MCF 10A (cell line): Measurements from ENCODE around the gene RGS14. TPM values are rescaled to one million over a fixed set of nuclear protein-coding genes. Genes with fewer than 3 reads are reported as not detected.

Source experiments
- BruUV-seq: library from RNA; stranded (reverse); fragments of 400-500 nt; replicated peaks from 2 replicates; lab custom pipeline; 2021; lab: Mats Ljungman, UMichigan
- CTCF ChIA-PET: fragments of 300-600 bp; sonication (Branson Sonifier 250); formaldehyde crosslinking; extraction: SDS; loops from one replicate; lab custom pipeline; 2021; ENCODE audit warnings: antibody characterized with exemption, inconsistent platforms; lab: Yijun Ruan, JAX
- POLR2A ChIA-PET: fragments of 300-600, 350-650 bp; sonication (Branson Sonifier 250); formaldehyde crosslinking; extraction: SDS; loops from one replicate; lab custom pipeline; 2020; ENCODE audit warnings: antibody characterized with exemption, inconsistent platforms; lab: Yijun Ruan, JAX
- DNase-seq: peaks from one replicate; pipeline ENCODE4 v3.0.0-alpha.2; 2018; ENCODE audit not compliant: unreplicated experiment
- H3K27ac Mint-ChIP-seq: one replicate; pipeline ENCODE4 v1.8.0; 2022; ENCODE audit warnings: mild to moderate bottlenecking, low read depth, mixed read lengths; ENCODE audit not compliant: unreplicated experiment
- H3K27me3 Mint-ChIP-seq: one replicate; pipeline ENCODE4 v1.8.0; 2022; ENCODE audit warnings: mixed read lengths; ENCODE audit not compliant: insufficient read depth, unreplicated experiment
- H3K36me3 Mint-ChIP-seq: one replicate; pipeline ENCODE4 v1.8.0; 2022; ENCODE audit warnings: mild to moderate bottlenecking, moderate library complexity, mixed read lengths; ENCODE audit not compliant: insufficient read depth, unreplicated experiment
- H3K4me1 Mint-ChIP-seq: one replicate; pipeline ENCODE4 v1.8.0; 2022; ENCODE audit warnings: mixed read lengths; ENCODE audit not compliant: insufficient read depth, unreplicated experiment
- H3K4me3 Mint-ChIP-seq: one replicate; pipeline ENCODE4 v1.8.0; 2022; ENCODE audit warnings: mild to moderate bottlenecking, moderate library complexity, mixed read lengths; ENCODE audit not compliant: unreplicated experiment
- H3K9me3 Mint-ChIP-seq: one replicate; pipeline ENCODE4 v1.8.0; 2022; ENCODE audit warnings: mixed read lengths; ENCODE audit not compliant: unreplicated experiment
- CTCF ChIP-seq: fragments of 200-600 bp; IDR thresholded peaks from one replicate; pipeline ENCODE4 v1.8.0; 2022; ENCODE audit warnings: antibody characterized with exemption, mild to moderate bottlenecking; ENCODE audit not compliant: unreplicated experiment
- intact Hi-C: fragments of 100-400 bp; cut with micrococcal nuclease; formaldehyde crosslinking; loops from 2 replicates; pipeline ENCODE4 v1.14.1; 2022
- total RNA-seq: library from RNA; stranded (reverse); gene quantifications from 2 replicates; pipeline ENCODE4 v1.2.3, GENCODE V29; 2022

The RGS14 gene
- total RNA-seq, 1 experiment from 2014 or later, result 7.8 TPM

DNA sequence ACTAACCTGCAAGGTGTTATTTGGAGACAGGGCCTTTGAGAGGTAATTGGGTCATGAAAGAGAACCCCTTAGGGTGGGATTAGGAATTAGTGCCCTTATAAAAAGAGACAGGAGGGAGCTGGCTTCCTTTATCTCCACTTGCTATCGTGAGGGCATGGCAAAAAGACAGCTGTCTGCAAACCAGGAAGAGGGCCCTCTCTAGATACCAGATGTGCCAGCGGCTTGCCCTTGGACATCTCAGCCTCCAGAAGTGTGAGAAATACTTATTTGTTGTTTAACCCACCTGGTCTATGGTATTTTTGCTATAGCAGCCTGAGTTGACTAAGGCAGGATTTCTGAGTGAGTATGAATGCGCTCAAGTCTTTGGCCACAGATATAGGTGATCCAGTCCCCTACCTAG, 978 bp upstream of the RGS14 start:
- Mint-ChIP-seq H3K9me3 (no peaks in the 10 kb centered on the region), H3K36me3 (no peaks in the 10 kb centered on the region), H3K4me1 (peaks cover 18% of the 10 kb centered on the region), H3K27ac (no peak overlapping the region), H3K4me3 (no peak overlapping the region), H3K27me3 (no peaks in the 10 kb centered on the region)
- POLR2A ChIA-PET, result interaction anchor here (2.0 kb wide), 1 partner anchor 32 kb away, joined by 5 read pairs; no protein-coding TSS in a partner anchor
- no peak for TF ChIP-seq CTCF
- CTCF ChIA-PET, result interaction anchor here (0.6 to 1.5 kb wide), 3 partner anchors 10 to 34 kb away, joined by 3 read pairs; no protein-coding TSS in a partner anchor
- no TSS peak for BruUV-seq
- intact Hi-C loops, result no loop called here
- DNase-seq, result no peak

DNA sequence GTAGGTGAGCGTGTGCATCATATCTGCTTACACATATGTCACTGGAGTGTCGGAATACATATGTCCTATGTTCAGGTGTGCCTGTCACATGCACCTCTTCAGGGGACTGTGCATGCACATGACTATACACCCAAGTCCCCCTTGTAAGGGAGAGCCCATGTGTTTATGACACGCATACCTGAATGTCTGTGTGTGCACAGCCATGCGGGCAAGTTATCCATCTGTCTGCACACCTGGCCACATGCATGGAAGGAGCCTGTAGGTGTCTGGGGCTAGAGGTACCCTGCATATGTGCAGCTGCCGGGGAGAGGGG, 622 bp upstream of the RGS14 start:
- H3K4me3 Mint-ChIP-seq, result peak overlapping the region; percentile 30
- H3K27ac Mint-ChIP-seq, result no peak overlapping the region
- POLR2A ChIA-PET, result interaction anchor here (2.0 kb wide), 1 partner anchor 32 kb away, joined by 5 read pairs; no protein-coding TSS in a partner anchor
- TF ChIP-seq CTCF, result no peak
- no peaks in the 10 kb centered on the region for H3K27me3 Mint-ChIP-seq
- no TSS peak for BruUV-seq
- no peaks in the 10 kb centered on the region for H3K36me3 Mint-ChIP-seq
- CTCF ChIA-PET, result interaction anchor here (0.6 to 1.5 kb wide), 2 partner anchors 13 to 33 kb away, joined by 3 read pairs; no protein-coding TSS in a partner anchor
- intact Hi-C loops, result no loop called here
- peaks cover 18% of the 10 kb centered on the region for H3K4me1 Mint-ChIP-seq
- no peaks in the 10 kb centered on the region for H3K9me3 Mint-ChIP-seq
- DNase-seq, result no peak

DNA sequence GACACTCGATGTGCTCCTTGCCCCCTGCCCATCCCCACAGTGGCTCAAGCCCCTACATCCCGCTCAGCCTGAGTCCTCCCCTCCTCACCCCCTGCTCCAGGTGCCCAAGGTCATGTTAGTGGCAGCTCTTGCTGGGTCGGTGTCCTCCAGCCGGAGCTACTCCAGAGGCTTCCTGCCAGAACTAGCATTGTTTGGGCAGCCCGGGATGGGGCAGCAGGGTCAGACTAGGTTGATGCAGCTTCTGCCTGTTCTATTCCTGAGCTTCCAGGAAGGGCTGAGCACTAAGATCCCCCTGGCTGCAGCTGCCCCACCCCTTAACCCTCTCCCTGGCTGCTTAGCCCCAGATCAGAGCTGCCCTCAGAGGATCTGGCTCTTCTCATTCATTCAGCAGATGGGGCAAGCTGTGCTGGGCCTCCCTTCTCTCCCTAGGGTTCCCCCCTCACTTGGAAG, 671 bp downstream of the RGS14 start:
- H3K27ac Mint-ChIP-seq, result no peak overlapping the region

DNA sequence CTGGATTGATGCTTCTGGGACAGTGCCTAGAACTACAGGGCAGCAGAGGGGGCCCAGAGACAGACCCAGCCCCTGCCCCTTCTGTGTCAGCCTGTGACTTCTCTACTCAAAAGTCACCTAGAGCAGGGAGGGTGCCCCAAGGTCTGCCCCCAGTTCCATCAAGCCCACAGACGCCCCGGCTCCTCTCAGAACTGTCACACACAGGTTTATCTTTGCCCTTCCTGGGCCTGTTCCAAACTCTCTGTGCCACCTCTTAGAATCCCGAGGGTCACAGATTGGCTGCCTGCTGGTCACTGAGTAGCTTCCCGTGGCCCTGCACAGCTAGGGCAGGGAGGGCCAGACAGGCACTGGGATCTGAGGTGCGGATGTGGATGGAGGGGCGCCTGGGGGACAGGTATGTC, 1.7 kb downstream of the RGS14 start:
- peak overlapping the region; percentile 28 for H3K27ac Mint-ChIP-seq
- no peak for TF ChIP-seq CTCF
- BruUV-seq, result no TSS peak
- no peaks in the 10 kb centered on the region for H3K9me3 Mint-ChIP-seq
- intact Hi-C loops, result no loop called here
- CTCF ChIA-PET, result interaction anchor here (0.8 to 4.7 kb wide), 6 partner anchors 11 to 699 kb away, joined by 3 to 21 read pairs (median 4); no protein-coding TSS in a partner anchor
- DNase-seq, result no peak
- H3K36me3 Mint-ChIP-seq, result no peaks in the 10 kb centered on the region
- no peaks in the 10 kb centered on the region for H3K27me3 Mint-ChIP-seq
- peaks cover 27% of the 10 kb centered on the region for H3K4me1 Mint-ChIP-seq
- POLR2A ChIA-PET, result interaction anchor here (3.2 kb wide), 1 partner anchor 8 kb away, joined by 29 read pairs; the partner anchor contains the start of gene LMAN2
- no peak overlapping the region for H3K4me3 Mint-ChIP-seq

More for the DNA sequence above, 671 bp downstream of the RGS14 start:
- CTCF ChIA-PET, result interaction anchor here (1.0 to 4.7 kb wide), 4 partner anchors 12 to 697 kb away, joined by 3 to 21 read pairs (median 4); no protein-coding TSS in a partner anchor
- H3K36me3 Mint-ChIP-seq, result no peaks in the 10 kb centered on the region
- no peaks in the 10 kb centered on the region for H3K9me3 Mint-ChIP-seq
- H3K4me3 Mint-ChIP-seq, result peak overlapping the region; percentile 51
- H3K4me1 Mint-ChIP-seq, result peaks cover 27% of the 10 kb centered on the region
- intact Hi-C loops, result no loop called here
- H3K27me3 Mint-ChIP-seq, result no peaks in the 10 kb centered on the region
- BruUV-seq, result no TSS peak
- POLR2A ChIA-PET, result interaction anchor here (0.6 kb wide), 1 partner anchor 11 kb away, joined by 3 read pairs; no protein-coding TSS in a partner anchor
- TF ChIP-seq CTCF, result no peak
- no peak for DNase-seq
